D721Med (cell line): ENCODE results near the gene TNRC6B.

Source experiments
- DNase-seq: peaks from one replicate; pipeline ENCODE4 v3.0.0; 2011; ENCODE audit warnings: low spot score; ENCODE audit not compliant: insufficient read length
- FAIRE-seq: peaks from 2 replicates; lab custom pipeline; 2011; peaks lifted over from hg19 to GRCh38; lab: Jason Lieb, UNC
- CTCF ChIP-seq: IDR thresholded peaks from 2 replicates; pipeline ENCODE4 v1.5.1; 2012; ENCODE audit warnings: mild to moderate bottlenecking, control low read depth; ENCODE audit not compliant: insufficient read depth; ENCODE audit errors: missing control alignments

TNRC6B gene

GRCh38 chr22:40312050-40312449, 134.3 kb downstream of the TNRC6B start:
- DNase-seq, result no peak
- TF ChIP-seq CTCF, result no peak
- no peak for FAIRE-seq

- FAIRE-seq, result no peak
- TF ChIP-seq CTCF, result no peak
Measured at GRCh38 chr22:40313007-40313406, 135.3 kb downstream of the TNRC6B start.

GRCh38 chr22:40314041-40314440, 136.3 kb downstream of the TNRC6B start:
- DNase-seq (no peak), FAIRE-seq (no peak)
- TF ChIP-seq CTCF, result no peak

More at GRCh38 chr22:40313007-40313406, 135.3 kb downstream of the TNRC6B start:
- no peak for DNase-seq

GRCh38 chr22:40320687-40321086, 143.0 kb downstream of the TNRC6B start:
- TF ChIP-seq CTCF, result no peak
- DNase-seq (no peak), FAIRE-seq (no peak)

- DNase-seq, result no peak
- TF ChIP-seq CTCF, result no peak
Measured at GRCh38 chr22:40322021-40322420, 144.3 kb downstream of the TNRC6B start.

GRCh38 chr22:40322818-40323447, 145.2 kb downstream of the TNRC6B start:
- no peak for TF ChIP-seq CTCF
- DNase-seq, result no peak
- no peak for FAIRE-seq

More at GRCh38 chr22:40322021-40322420, 144.3 kb downstream of the TNRC6B start:
- FAIRE-seq, result no peak

GRCh38 chr22:40323681-40324171, 146.0 kb downstream of the TNRC6B start:
- FAIRE-seq (no peak), DNase-seq (no peak)
- no peak for TF ChIP-seq CTCF
